Activated CD8-positive, alpha-beta memory T cell treated with anti-CD3 and anti-CD28 coated beads, Interleukin-2, amount 10 ng/mL, durations not matched to agents 7 days and 5 days (primary cell): Measurements from ENCODE around the gene SYNJ1. TPM values are rescaled to one million over a fixed set of nuclear protein-coding genes. Genes with fewer than 3 reads are reported as not detected.
"Not testable (repeated sequence)": the region's sequence is repeated elsewhere in the genome, so short reads cannot be mapped to it uniquely, and the experiment has no call there.

ENCODE experiments used
- ATAC-seq: fragments of 150-1000 bp; cut with Tn5 transposase; one replicate; pipeline ENCODE4 v1.10.0; 2021; ENCODE audit warnings: moderate library complexity
- CTCF ChIA-PET: fragments of 350-600 bp; sonication (Branson Sonifier 250); formaldehyde crosslinking; loops from one replicate; lab custom pipeline; 2021; ENCODE audit warnings: antibody characterized with exemption; lab: Charles Lee
- DNase-seq: peaks from one replicate; pipeline ENCODE4 v3.0.0-alpha.2; 2020
- H3K27ac Mint-ChIP-seq: one replicate; pipeline ENCODE4 v1.8.0; 2021; ENCODE audit warnings: mild to moderate bottlenecking, mixed read lengths
- H3K27me3 Mint-ChIP-seq: one replicate; pipeline ENCODE4 v1.8.0; 2021; ENCODE audit warnings: mixed read lengths
- H3K36me3 Mint-ChIP-seq: one replicate; pipeline ENCODE4 v1.8.0; 2021; ENCODE audit warnings: mild to moderate bottlenecking, mixed read lengths
- H3K4me1 Mint-ChIP-seq: one replicate; pipeline ENCODE4 v1.8.0; 2021; ENCODE audit warnings: mixed read lengths
- H3K4me3 Mint-ChIP-seq: one replicate; pipeline ENCODE4 v1.8.0; 2021; ENCODE audit warnings: mild to moderate bottlenecking, moderate library complexity, mixed read lengths
- H3K9me3 Mint-ChIP-seq: one replicate; pipeline ENCODE4 v1.8.0; 2022; ENCODE audit warnings: low read depth, mixed read lengths
- total RNA-seq, 2 experiments: library from RNA; stranded (reverse); gene quantifications; one replicate each; pipeline ENCODE4 v1.2.3, GENCODE V29; 2021

The SYNJ1 gene
- total RNA-seq, 2 experiments from 2014 or later = 15.2 to 21.3 TPM

DNA sequence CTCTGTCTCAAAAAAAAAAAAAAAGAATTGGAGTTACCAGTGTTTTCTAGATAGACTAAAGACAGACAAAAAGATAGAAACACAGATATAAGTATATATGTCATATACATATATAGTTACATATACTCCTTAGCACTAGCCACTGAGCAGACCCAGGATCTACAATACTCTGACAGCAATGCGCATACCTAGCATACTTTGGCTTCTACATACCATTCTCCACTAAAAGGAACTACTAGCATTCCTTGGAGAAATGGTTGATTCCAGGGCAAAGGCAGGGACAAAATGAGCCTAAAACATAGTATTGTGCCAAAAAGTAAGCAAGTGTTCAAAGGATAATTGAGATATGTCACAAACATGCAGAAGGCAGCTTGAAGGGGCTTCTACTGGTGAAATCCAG is 22.7 kb downstream of the SYNJ1 start:
- ATAC-seq (no peak), DNase-seq (no peak)
- H3K9me3 Mint-ChIP-seq = no peaks in the 10 kb centered on the region
- CTCF ChIA-PET = no interaction called here
- no peaks in the 10 kb centered on the region for H3K27me3 Mint-ChIP-seq
- no peak overlapping the region for H3K4me3 Mint-ChIP-seq
- peaks cover 20% of the 10 kb centered on the region for H3K4me1 Mint-ChIP-seq
- peaks cover 6% of the 10 kb centered on the region for H3K36me3 Mint-ChIP-seq
- H3K27ac Mint-ChIP-seq = no peak overlapping the region

DNA sequence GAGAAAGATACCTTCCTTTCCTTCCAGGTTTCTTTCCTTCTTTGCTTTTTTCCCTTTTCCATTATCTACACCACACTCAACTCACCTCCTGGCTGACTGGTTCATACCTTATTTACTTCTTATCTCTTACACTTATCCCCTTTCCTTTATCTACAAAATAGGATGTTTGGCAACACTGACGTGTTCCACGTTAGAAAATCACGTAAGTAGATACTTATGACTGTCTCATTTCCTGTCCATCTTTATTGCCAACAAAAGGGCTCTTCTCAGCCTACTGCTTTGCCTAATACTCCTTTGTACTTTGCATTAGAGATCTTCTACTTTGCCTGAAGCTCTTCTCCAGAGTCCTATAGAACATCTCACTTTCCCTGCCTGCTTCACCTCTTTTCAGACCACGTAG is 25.1 kb downstream of the SYNJ1 start:
- Mint-ChIP-seq H3K27me3 (no peaks in the 10 kb centered on the region), H3K36me3 (peaks cover 16% of the 10 kb centered on the region), H3K27ac (no peak overlapping the region), H3K4me3 (no peak overlapping the region), H3K9me3 (no peaks in the 10 kb centered on the region), H3K4me1 (peaks cover 17% of the 10 kb centered on the region)
- CTCF ChIA-PET = no interaction called here
- no peak for DNase-seq
- ATAC-seq = no peak

DNA sequence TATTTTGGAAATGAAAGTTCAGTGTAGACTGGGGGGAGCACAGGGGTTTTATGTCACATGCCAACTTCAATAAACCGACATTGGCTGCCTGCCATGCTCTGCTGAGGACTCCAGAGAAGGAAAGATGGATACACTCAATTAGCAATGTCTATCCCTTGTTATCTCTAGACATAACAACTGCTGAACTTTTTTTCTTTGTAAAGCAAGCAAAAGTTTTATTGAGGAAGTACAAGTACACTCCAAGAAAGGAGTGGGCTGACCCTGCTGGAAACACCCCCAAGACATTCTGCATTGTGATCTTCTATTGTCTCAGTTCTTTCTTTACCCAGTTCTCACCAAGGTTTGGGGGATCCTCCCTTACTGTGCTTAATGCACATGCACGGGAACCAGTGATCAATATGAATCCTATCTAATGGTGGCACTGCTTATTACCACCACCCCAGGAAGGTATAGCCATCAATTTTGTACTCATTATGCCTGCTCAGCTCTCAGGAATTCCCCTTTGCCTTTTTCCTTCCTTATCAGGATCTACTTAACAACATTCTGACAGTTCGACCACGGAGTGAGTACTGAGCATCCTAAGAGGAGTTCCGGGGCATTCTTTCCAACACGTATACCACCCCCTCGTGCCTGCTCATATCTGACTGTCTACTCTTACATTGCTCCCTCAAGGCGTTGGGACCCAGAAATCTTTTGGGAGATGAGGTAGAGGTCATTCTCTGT is 28.7 kb downstream of the SYNJ1 start:
- no peak overlapping the region for H3K27ac Mint-ChIP-seq
- H3K36me3 Mint-ChIP-seq = peaks cover 15% of the 10 kb centered on the region
- ATAC-seq = no peak
- DNase-seq = no peak
- no peak overlapping the region for H3K4me3 Mint-ChIP-seq
- CTCF ChIA-PET = no interaction called here
- no peaks in the 10 kb centered on the region for H3K27me3 Mint-ChIP-seq
- peaks cover 6% of the 10 kb centered on the region for H3K4me1 Mint-ChIP-seq
- no peaks in the 10 kb centered on the region for H3K9me3 Mint-ChIP-seq

DNA sequence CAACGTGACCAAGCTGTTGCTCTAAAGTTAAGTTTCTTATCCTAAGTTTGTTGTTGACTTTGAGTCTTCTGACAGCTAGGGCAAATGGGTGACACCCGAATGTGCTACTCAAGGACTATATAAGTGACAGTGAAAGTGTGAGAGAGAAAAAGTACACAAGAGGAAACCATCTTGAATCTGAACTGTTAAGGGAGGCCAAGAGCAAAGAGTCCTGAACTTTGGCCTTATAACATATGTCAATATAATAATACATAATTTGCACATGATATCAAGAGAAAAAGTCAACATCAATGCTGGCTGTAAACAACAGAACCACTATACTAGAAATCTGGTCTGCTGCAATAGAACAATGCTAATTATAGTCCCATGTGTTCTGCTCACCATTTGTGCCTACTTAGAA is 29.5 kb downstream of the SYNJ1 start:
- Mint-ChIP-seq H3K9me3 (no peaks in the 10 kb centered on the region), H3K36me3 (peaks cover 15% of the 10 kb centered on the region), H3K27ac (no peak overlapping the region), H3K4me1 (peaks cover 6% of the 10 kb centered on the region), H3K27me3 (no peaks in the 10 kb centered on the region), H3K4me3 (no peak overlapping the region)
- CTCF ChIA-PET = no interaction called here
- ATAC-seq = no peak
- no peak for DNase-seq

DNA sequence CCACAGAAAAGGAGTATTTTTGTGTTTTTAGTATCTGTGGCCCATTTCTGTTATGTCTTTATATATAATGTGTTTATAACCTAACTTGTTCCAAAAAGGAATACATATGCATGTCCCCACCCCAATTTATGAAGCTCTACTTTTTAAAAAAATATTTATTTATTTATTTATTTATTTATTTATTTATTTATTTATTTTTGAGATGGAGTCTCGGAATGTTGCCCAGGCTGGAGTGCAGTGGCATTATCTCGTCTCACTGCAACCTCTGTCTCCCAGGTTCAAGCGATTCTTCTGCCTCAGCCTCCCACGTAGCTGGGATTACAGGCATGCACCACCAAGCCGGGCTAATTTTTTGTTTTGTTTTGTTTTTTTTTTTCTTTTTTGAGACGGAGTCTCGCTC is 32.3 kb downstream of the SYNJ1 start:
- peaks cover 16% of the 10 kb centered on the region for H3K36me3 Mint-ChIP-seq
- H3K27me3 Mint-ChIP-seq, H3K4me3 Mint-ChIP-seq, H3K27ac Mint-ChIP-seq, DNase-seq, CTCF ChIA-PET, H3K4me1 Mint-ChIP-seq, ATAC-seq, H3K9me3 Mint-ChIP-seq: not testable (repeated sequence)

DNA sequence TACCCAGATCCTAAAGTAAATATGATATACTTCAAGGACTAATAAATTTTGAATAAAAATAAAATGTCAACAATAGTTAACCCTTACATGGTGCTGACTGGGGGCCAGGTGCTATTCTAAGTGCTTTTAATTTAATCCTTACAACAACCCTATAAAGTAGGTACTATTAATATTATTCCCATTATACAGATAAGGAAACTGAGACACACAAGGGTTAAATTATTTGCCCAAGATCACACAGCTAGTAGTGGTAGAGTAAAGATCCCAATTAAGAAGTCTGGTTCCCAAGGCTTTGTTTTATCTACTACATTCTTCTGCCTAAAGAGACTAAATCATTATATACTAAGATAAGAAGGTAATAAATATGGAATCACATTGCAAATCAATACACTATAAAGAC is 34.2 kb downstream of the SYNJ1 start:
- ATAC-seq (no peak), DNase-seq (no peak)
- peaks cover 10% of the 10 kb centered on the region for H3K36me3 Mint-ChIP-seq
- H3K27ac Mint-ChIP-seq = no peak overlapping the region
- H3K4me1 Mint-ChIP-seq = no peaks in the 10 kb centered on the region
- CTCF ChIA-PET = no interaction called here
- no peaks in the 10 kb centered on the region for H3K9me3 Mint-ChIP-seq
- no peak overlapping the region for H3K4me3 Mint-ChIP-seq
- H3K27me3 Mint-ChIP-seq = no peaks in the 10 kb centered on the region

DNA sequence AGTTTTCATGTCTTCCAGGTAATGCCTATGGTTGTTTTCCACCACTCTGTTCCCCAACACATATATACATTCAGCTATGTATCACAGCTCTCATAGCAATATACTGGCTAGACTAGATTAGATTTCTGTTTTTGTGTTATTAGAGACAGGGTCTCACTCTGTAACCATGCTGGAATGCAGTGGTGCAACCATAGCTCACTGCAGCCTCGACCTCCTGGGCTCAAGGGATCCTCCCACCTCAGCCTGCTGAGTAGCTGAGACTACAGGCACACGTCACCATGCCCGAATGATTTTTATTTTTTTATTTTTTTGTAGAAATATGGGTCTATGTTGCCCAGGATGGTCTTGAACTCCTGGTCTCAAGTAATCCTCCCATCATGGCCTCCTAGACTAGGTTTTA is 37.7 kb downstream of the SYNJ1 start:
- H3K9me3 Mint-ChIP-seq = no peaks in the 10 kb centered on the region
- no peak for ATAC-seq

DNA sequence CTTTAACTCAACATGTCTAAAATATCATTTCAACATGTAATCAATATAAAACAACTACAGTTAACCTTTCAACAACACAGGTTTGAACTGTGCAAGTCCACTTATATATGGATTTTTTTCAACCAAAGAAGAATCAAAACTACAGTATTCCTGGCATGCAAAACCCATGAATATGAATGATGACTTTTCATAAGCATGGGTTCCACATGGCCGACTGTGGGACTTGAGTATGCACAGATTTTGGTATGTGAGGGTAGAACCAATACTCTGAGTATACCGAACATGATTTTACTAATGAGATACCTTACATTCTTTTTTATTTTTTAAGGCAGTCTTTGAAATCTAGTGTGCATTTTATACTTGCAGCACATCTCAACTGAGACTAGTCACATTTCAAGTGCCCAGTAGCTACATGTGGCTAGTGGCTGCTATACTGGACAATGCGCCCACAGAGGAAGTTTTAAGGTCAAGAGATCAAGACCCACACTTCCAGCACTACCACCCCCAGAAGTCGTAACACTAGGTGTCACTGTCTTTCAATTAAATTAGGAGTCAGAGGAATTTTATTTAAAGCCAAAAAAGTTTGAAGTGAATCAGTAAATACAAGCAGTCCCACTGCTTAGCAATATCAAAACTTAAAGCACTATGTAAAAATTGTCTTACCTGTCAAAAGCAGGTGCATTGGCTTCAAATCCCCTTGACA is 40.0 kb downstream of the SYNJ1 start:
- Mint-ChIP-seq H3K27me3 (no peaks in the 10 kb centered on the region), H3K4me3 (no peak overlapping the region), H3K27ac (no peak overlapping the region), H3K36me3 (peaks cover 12% of the 10 kb centered on the region), H3K9me3 (no peaks in the 10 kb centered on the region), H3K4me1 (peaks cover 2% of the 10 kb centered on the region)
- DNase-seq (no peak), ATAC-seq (no peak)
- CTCF ChIA-PET = no interaction called here

More for the DNA sequence above, 37.7 kb downstream of the SYNJ1 start:
- peaks cover 9% of the 10 kb centered on the region for H3K36me3 Mint-ChIP-seq
- H3K27ac Mint-ChIP-seq = no peak overlapping the region
- no peaks in the 10 kb centered on the region for H3K27me3 Mint-ChIP-seq
- no peak for DNase-seq
- no peak overlapping the region for H3K4me3 Mint-ChIP-seq
- no peaks in the 10 kb centered on the region for H3K4me1 Mint-ChIP-seq
- CTCF ChIA-PET = no interaction called here

DNA sequence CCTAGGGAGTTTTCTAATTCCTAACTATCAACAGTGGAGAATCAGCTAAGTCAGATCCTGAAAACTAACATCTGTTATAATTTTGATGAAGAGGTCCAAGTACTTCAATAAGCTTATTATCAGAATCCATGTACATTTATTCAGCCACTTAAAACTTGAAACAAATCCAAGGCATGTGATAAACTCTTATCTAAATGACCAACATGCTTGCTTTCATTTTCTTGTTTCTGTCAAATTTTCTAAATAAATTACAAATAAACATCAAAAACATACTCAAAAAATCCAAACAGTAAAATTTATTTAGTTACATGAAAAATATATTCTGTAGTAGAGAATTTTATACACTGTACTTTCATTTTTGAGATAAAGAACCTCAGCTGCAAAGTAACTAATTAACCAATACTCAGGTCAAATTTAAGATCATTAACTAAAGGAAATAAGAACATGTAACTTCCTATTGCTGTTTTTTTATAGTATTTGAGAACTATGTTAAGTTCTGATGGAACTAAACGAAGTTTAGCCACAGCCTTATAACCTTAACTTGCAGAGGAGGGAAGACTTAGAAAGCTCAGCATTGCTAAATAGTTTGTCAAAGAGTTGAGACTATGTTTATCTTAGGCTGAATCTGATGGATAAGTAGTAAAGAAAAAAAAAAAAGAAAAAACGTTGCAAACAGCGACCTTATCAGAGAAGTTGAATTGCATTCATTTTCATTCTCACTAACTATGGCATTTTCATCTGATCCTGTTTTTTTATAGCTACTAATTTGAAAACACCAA is 44.9 kb downstream of the SYNJ1 start:
- Mint-ChIP-seq H3K36me3 (peaks cover 7% of the 10 kb centered on the region), H3K27me3 (no peaks in the 10 kb centered on the region), H3K9me3 (no peaks in the 10 kb centered on the region), H3K4me3 (no peak overlapping the region), H3K27ac (no peak overlapping the region), H3K4me1 (peaks cover 2% of the 10 kb centered on the region)
- CTCF ChIA-PET = interaction anchor here (1.4 kb wide), 1 partner anchor 89 kb away, joined by 6 read pairs; the partner anchor contains the start of gene PAXBP1
- ATAC-seq = no peak
- no peak for DNase-seq

DNA sequence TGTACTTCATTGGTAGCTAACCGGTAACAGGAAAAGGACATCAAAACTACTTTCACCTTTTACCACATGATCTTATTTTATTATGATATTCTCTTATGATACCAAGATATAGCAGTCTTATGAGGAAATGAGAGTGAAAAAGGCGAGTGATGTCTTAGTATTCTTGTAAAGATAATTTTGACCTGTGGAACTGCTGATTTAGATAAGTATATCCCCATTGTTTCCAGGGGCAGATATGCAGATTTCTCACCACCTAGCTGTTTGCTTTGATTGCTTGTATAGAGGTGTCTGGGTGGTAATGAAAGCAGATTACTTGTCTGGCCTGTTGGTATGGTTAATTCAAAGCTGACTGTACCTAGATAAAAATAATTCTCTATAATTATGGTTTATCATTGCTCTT is 53.1 kb downstream of the SYNJ1 start:
- Mint-ChIP-seq H3K4me3 (no peak overlapping the region), H3K4me1 (no peaks in the 10 kb centered on the region), H3K9me3 (no peaks in the 10 kb centered on the region), H3K27ac (no peak overlapping the region), H3K27me3 (no peaks in the 10 kb centered on the region), H3K36me3 (peaks cover 11% of the 10 kb centered on the region)
- DNase-seq = no peak
- no peak for ATAC-seq
- CTCF ChIA-PET = no interaction called here

DNA sequence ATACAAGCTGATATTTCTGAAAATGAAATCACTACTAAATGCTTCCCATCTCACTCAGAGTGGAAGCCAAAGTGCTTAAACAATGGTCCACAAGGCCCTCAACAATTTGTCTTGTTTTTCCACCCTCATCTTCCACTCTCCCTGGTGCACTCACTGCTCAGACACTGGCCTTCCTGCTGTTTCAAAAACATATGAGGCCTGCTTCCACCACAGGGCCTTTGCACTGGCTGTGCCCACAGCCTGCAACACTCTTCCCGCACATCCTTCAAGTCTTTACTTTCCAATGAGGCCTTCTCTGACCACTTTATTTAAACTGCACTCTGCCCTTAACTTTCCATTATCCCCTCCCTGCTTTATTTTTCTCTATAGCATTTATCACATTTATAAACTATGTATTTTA is 53.8 kb downstream of the SYNJ1 start:
- no peak for DNase-seq
- no peak for ATAC-seq
- Mint-ChIP-seq H3K4me3 (no peak overlapping the region), H3K9me3 (no peaks in the 10 kb centered on the region), H3K4me1 (no peaks in the 10 kb centered on the region), H3K36me3 (peaks cover 11% of the 10 kb centered on the region), H3K27me3 (no peaks in the 10 kb centered on the region), H3K27ac (no peak overlapping the region)
- CTCF ChIA-PET = interaction anchor here (0.6 kb wide), 1 partner anchor 104 kb away, joined by 3 read pairs; no protein-coding TSS in a partner anchor

DNA sequence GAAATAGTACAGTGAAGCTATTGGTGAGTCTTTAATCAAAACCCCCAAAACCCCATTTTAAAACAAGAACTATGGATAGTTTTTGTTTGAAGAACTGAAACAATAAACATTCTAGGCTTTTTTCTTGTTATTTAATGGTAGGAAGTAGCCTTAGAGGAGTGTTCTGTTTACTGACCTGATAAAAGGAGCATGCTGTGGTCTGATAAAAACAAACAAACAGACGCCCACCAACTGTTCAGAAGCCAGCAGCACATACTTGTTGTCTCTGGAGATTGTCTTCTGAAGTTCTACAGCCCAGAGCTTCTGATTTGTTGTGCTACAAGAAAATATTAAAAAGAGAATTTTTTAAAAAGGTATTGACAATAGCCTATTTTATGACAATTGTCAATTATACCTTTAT is 61.6 kb downstream of the SYNJ1 start:
- DNase-seq (no peak), ATAC-seq (no peak)
- H3K4me3 Mint-ChIP-seq = no peak overlapping the region
- CTCF ChIA-PET = no interaction called here
- H3K36me3 Mint-ChIP-seq = peaks cover 53% of the 10 kb centered on the region
- H3K27ac Mint-ChIP-seq = no peak overlapping the region
- H3K27me3 Mint-ChIP-seq = no peaks in the 10 kb centered on the region
- no peaks in the 10 kb centered on the region for H3K4me1 Mint-ChIP-seq
- H3K9me3 Mint-ChIP-seq = peaks cover 4% of the 10 kb centered on the region

DNA sequence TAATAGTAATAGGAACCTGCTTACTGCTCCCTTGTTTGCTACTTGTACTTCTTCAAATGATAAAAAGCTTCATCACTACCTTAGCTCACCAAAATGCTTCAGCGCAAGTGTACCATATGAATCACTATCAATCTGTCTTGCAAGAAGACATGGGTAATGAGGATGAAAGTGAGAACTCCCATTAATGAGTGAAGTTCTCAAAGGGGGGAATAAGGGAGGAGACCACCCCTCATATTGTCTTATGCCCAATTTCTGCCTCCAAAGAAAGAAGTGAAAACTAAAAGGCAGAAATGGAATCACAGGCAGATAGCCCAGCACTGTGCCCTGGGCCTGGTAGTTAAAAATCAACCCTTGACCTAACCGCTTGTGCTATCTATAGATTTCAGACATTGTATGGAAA is 63.7 kb downstream of the SYNJ1 start:
- H3K9me3 Mint-ChIP-seq, H3K4me1 Mint-ChIP-seq, H3K4me3 Mint-ChIP-seq, CTCF ChIA-PET, ATAC-seq, H3K27me3 Mint-ChIP-seq, DNase-seq, H3K27ac Mint-ChIP-seq: not testable (repeated sequence)
- peaks cover 64% of the 10 kb centered on the region for H3K36me3 Mint-ChIP-seq
